HG02885 (cell line): ENCODE data around the gene PIP4K2C.
"Not testable (repeated sequence)": the region's sequence is repeated elsewhere in the genome, so short reads cannot be mapped to it uniquely, and the experiment has no call there.

ENCODE experiments used
- ATAC-seq: cut with Tn5 transposase; IDR thresholded peaks from one replicate; pipeline ENCODE4 v1.9.1; 2021; ENCODE audit warnings: mild to moderate bottlenecking; ENCODE audit not compliant: unreplicated experiment, poor library complexity

Gene PIP4K2C

DNA sequence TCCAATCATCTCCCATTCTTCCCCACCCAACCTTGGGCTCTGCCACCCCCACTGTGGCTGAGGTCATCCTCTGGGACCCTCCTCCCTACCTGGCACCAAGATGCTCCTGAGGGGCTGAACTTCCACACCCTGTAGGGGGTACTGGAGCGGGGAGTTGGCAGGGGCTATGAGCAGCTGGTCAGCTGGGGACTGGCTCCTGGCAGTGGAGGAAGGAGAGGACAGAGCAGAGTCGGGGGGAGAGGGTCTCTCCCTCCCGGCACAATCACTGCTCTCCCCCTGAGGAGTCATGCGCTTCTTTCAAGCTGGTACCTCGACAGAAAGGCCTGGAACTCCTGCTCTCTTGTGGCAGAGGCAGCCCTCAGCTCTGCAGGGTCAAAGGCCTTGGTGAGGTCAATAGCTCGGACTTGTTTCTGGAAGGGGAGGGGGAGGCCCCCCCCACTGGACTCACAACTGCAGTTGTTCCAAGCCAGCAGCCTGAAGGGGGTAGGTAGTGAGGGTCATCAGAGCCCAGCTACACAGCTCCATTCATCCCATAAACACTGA is 40.0 kb downstream of the PIP4K2C start:
- no peak for ATAC-seq

DNA sequence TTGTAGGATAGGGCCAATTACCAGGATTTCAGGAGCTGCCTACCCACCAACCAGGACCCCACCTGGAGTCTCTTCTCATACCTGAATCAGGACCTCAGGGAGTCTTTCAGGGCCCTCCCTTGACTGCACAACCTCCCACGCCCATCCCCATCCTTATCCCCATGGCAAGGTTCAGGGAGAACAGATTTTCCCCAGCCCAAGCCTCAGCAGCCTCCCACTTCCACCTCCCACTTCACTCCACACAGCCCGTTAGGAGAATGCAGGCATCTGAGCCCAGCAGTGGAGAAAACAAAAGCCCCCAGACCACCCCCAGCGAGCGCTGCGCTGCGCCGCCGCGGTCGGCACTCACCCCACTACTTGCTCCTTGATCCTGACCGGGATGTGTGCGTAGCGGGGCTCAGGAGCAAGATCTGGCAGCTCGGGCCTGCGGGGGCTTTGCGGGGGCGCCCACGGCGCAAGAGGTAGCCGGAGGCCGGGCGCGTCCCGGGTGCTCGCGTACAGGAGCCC is 40.6 kb downstream of the PIP4K2C start:
- ATAC-seq, result no peak

DNA sequence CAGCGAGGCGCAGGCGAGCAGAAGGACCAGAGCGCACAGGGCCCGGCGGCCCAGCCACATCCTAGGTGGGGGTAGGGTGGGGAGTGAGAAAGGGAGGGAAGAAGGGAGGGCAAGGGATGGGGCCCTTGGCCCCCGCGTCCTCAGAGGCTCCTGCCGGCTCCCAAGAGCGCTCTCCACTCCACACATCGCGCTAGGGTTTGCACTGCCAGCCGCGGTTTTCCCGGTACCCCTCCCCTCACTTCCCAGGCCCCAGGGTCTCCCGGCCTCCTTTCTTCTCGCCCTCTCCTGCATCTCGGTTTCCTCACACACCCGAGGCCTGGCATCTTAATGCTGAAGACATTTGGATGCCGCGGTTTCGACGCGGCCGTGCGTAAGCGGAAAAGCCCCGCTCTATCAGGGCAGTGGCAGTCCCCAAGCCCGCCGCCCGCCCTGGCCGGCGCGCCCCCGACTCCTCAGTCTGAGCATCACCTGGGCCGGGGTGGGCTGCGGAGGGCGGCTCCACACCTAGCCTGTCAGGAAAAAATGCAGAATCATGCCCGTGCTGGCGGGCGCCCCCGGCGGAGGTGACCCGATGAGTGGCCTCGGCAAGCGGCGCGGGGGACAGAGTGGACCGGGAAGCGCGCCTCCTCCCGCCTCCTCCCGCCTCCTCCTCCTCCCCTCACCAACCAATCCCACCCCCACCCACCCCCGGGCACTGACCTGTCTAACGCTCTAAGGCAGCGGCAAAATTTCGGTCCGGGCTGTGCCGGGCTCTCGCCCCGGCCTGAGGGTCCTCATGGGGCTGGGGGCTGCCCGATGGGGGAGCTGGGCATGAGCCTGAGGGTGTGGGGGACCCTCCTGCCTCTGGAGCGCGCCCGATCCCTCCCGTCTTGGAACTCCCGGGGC is 41.3 kb downstream of the PIP4K2C start:
- ATAC-seq, result peak; percentile 14

DNA sequence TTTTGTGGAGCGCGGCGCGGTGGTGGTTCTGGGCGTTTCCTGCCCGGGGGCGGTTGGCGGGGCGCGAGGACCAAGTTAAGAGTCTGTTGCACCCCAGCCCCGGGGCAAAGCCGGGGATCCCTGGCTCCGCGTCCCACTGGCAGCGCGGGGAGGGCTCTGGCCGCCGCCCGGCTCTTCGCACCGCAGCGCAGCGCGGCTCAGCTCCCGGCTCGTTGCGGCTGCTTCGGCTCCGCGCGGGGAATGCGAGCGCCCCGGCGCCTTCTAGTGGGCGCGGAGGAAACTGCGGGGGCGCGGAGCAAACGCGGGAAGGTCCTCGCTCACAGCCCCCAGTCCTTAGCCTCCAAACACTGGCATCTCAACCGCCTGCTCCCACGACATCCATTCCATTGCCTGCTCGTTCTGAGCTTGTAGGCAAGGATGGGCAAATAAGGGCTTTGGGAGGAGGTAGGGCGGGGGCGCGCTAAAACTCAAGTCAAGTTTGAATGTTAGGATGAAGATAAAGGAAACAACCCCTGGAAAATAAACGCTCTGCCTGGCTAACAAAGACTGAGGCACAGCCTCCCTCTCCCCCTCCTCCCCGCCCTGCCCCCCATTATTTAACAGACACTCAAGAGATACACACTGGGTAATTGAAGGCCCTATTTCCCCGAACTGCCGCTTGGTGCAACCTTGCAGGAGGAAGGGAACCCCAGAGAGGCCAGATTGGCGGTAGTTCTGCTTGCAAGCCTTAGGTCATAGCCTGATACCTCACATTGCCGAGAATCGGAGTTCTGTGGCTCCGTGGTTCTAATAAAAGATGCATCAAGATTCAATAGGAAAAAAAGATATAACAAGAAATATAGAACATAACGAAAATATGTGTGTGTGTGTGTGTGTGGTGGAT is 42.2 kb downstream of the PIP4K2C start, which contains the start of gene B4GALNT1:
Gene B4GALNT1, minus strand, starts transcription at position 244 of the 883 bp plus-strand sequence. CDS start 1,069 bp downstream, outside the sequence.
- ATAC-seq, result peak; percentile 90

DNA sequence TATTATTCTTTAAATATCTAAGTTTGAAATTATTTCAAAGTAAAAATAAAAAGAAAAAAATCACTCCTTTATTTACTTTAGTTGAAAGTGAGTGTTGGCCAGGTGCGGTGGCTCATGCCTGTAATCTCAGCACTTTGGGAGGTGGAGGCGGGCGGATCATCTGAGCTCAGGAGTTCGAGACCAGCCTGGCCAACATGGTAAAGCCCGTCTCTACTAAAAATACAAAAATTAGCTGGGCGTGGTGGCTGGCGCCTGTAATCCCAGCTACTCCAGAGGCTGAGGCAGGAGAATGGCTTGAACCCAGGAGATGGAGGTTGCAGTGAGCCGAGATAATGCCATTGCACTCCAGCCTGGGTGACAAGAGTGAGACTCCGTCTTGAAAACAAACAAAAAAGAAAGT is 45.7 kb downstream of the PIP4K2C start:
- not testable (repeated sequence) for ATAC-seq

DNA sequence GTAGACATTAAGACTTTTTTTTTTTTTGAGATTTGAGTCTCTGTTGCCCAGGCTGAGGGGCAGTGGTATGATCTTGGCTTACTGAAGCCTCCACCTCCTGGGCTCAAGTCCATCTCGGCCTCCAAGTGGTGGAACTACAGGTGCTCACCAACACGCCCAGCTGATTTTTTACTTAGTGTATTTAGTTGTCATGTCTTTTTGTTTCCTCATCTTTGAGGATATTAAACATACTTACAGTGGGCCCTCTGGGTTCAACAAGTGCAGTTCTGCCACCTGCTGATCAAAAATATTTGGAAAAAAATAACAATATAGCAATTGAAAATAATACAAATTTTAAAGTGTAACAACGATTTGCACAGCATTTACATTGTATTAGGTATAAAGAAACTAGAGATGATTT is 46.4 kb downstream of the PIP4K2C start:
- ATAC-seq, result no peak

DNA sequence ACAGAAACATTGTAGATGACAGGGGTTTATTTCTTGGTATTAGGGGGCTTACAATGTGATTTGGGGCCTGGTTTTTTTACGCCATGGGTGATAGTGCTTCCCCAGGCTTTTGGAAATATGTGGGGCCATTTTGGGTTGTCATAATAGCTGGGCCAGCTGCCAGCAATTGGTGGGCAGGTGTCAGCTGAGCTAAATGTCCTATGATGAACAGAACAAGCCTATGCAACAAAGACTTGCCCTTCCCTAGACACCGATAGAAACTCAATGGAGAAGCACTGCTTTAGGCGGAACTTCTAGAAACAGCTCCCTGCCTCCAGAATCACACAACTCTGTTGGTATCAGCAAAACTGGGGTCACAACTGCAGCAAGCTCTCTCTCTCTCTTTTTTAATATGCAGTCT is 47.1 kb downstream of the PIP4K2C start:
- ATAC-seq, result no peak

DNA sequence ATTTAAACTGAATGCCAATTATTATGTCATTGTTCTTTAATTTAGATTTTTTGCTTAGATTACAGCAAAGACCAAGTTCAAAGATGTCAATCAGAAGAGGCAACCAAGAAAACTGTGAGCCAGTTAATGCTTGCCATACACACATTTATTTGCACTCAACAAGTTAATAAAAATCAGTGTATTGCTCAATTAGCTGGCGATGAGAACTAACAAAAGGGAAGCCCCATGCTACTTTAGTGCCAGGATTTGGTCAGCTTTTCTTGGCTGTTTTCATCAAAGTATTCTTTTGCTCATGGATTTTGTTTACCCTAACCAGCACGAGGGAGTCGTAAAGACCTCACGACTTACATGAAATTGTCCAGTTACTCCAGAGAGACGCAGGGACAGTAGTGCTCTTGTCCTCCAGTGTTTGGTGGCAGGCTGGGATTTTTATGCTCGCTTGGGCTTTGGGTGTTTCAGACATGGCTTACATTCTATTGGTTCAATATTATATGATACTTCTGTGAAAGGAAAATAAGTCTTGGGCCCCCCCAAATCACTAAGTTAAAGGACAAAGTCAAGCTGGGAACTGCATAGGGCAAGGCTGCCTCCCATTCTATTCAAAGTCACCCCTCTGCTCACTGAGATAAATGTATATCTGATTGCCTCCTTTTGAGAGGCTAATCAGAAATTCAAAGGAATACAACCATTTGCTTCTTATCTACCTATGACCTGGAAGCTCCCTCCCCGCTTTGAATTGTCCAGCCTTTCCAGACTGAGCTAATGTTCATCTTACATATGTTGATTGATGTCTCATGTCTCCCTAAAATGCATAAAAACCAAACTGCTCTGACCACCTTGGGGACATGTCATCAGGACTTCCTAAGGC is 49.4 kb downstream of the PIP4K2C start:
- no peak for ATAC-seq

DNA sequence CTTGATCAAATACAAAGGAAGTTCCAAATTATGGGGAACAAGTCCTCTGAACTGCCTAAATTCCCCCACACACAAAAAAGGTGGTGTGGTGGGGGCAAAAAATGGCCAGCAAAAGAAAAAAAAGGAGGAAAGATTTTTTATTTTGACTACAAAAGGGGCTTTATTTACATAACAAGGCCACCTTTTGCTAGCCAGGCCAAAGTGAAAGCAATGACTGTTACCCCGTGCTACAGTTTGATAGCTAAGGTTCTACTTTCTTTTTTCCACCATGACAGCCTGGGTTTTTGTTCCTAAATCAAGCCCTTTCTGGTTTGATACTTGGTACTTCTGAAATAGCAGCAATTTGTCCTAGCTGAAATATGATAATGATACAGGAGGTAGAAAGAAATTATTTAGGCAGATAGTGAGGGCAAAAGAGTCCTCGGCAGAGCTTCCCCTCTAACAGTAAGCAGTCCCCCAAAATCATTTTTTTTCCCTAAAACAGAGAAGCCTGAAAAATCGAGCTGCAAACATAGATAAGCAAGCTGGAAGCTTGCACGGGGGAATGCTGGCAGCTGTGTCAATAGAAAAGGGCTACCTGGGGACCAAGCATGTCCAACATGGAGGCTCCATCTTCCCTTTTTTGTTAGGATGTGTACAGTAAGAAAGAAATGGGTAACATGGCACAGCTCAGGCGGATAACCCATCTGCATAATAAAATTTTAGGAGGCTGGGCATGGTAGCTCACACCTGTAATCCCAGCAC is 50.9 kb downstream of the PIP4K2C start:
- no peak for ATAC-seq

DNA sequence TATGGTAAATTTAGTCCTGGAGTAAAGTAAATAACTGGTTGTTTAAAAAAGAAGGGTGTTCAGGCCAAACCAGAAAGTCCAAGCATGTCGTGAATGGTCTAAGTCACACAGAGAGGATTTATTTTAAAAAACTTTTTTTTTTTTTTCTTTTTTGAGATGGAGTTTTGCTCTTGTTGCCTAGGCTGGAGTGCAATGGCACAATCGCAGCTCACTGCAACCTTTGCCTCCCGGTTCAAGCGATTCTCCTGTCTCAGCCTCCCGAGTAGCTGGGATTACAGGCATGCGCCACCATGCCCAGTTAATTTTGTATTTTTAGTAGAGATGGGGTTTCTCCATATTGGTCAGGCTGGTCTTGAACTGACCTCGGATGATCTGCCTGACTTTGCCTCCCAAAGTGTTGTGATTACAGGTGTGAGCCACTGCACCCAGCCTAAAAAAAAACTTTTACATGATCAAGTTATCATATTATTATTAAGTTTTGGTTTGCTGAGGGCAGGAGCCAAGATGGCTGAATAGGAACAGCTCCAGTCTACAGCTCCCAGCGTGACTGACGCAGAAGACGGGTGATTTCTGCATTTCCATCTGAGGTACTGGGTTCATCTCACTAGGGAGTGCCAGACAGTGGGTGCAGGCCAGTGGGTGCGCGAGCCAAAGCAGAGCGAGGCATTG is 55.1 kb downstream of the PIP4K2C start:
- ATAC-seq, result not testable (repeated sequence)

DNA sequence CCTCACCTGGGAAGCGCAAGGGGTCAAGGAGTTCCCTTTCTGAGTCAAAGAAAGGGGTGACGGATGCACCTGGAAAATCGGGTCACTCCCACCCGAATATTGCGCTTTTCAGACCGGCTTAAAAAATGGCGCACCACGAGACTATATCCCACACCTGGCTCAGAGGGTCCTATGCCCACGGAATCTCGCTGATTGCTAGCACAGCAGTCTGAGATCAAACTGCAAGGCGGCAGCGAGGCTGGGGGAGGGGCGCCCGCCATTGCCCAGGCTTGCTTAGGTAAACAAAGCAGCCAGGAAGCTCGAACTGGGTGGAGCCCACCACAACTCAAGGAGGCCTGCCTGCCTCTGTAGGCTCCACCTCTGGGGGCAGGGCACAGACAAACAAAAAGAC is 55.7 kb downstream of the PIP4K2C start:
- not testable (repeated sequence) for ATAC-seq
